MM.1S (cell line): ENCODE results near the gene NFE2.
A peak's percentile ranks its signal among the peaks of the same experiment; 100 is the strongest.

Source experiments
- DNase-seq: peaks from one replicate; pipeline ENCODE4 v3.0.0-alpha.2; 2015
- H2AFZ ChIP-seq: fragments of 300-600 bp; sonication (generic); 2 replicates; pipeline ENCODE4 v1.6.0; 2016; ENCODE audit warnings: antibody characterized with exemption, low read length
- H3F3A ChIP-seq: fragments of 300-600 bp; sonication (generic); 2 replicates; pipeline ENCODE4 v1.6.1; 2016; ENCODE audit warnings: mild to moderate bottlenecking, antibody characterized with exemption, low read length, moderate library complexity, mixed read lengths; ENCODE audit not compliant: insufficient read depth
- H3K27ac ChIP-seq: fragments of 300-600 bp; sonication (generic); 2 replicates; pipeline ENCODE4 v1.5.1; 2016; ENCODE audit warnings: mild to moderate bottlenecking, low read length
- H3K27me3 ChIP-seq: fragments of 300-600 bp; sonication (generic); replicated peaks from 2 replicates; pipeline ENCODE4 v1.6.0; 2016; ENCODE audit warnings: low read length; ENCODE audit not compliant: insufficient read depth
- H3K36me3 ChIP-seq: fragments of 300-600 bp; sonication (generic); replicated peaks from 2 replicates; pipeline ENCODE4 v1.6.1; 2016; ENCODE audit warnings: mild to moderate bottlenecking, low read length, mixed read lengths; ENCODE audit not compliant: insufficient read depth
- H3K4me1 ChIP-seq: fragments of 300-600 bp; sonication (generic); 2 replicates; pipeline ENCODE4 v1.6.1; 2016; ENCODE audit warnings: low read length, mixed read lengths
- H3K4me2 ChIP-seq: fragments of 300-600 bp; sonication (generic); 2 replicates; pipeline ENCODE4 v1.6.0; 2016; ENCODE audit warnings: low read depth, low read length
- H3K4me3 ChIP-seq: fragments of 300-600 bp; sonication (generic); 2 replicates; pipeline ENCODE4 v1.5.1; 2016; ENCODE audit warnings: low read length, mixed read lengths
- H3K79me2 ChIP-seq: fragments of 300-600 bp; sonication (generic); 2 replicates; pipeline ENCODE4 v1.6.1; 2016; ENCODE audit warnings: mixed run types, low read length, mixed read lengths
- H3K9ac ChIP-seq: fragments of 300-600 bp; sonication (generic); 2 replicates; pipeline ENCODE4 v1.6.1; 2016; ENCODE audit warnings: low read length, mixed read lengths
- H3K9me2 ChIP-seq: fragments of 300-600 bp; sonication (generic); replicated peaks from 2 replicates; pipeline ENCODE4 v1.6.1; 2016; ENCODE audit warnings: mild to moderate bottlenecking, low read length, mixed read lengths; ENCODE audit not compliant: insufficient read depth
- H3K9me3 ChIP-seq: fragments of 300-600 bp; sonication (generic); replicated peaks from 2 replicates; pipeline ENCODE4 v1.6.1; 2016; ENCODE audit warnings: mild to moderate bottlenecking, low read length, mixed read lengths; ENCODE audit not compliant: insufficient read depth
- H4K20me1 ChIP-seq: fragments of 300-600 bp; sonication (generic); 2 replicates; pipeline ENCODE4 v1.6.1; 2016; ENCODE audit warnings: mild to moderate bottlenecking, low read length, moderate library complexity, mixed read lengths; ENCODE audit not compliant: insufficient read depth
- EZH2 ChIP-seq: fragments of 300-600 bp; sonication (generic); optimal IDR thresholded peaks from 2 replicates; pipeline ENCODE3; 2017; ENCODE audit warnings: low read depth, mild to moderate bottlenecking, antibody characterized with exemption, low read length, mixed read lengths
- EZH2phosphoT487 ChIP-seq: fragments of 300-600 bp; sonication (generic); IDR thresholded peaks from 2 replicates; pipeline ENCODE4 v1.6.1; 2018; ENCODE audit warnings: antibody characterized with exemption, low read length
- TF ChIP-seq, protein P1 (sequence below): fragments of 300-600 bp; sonication (generic); IDR thresholded peaks from 2 replicates; pipeline ENCODE4 v1.5.1; 2016; ENCODE audit warnings: antibody characterized with exemption, low read length, mixed read lengths

Gene NFE2

DNA sequence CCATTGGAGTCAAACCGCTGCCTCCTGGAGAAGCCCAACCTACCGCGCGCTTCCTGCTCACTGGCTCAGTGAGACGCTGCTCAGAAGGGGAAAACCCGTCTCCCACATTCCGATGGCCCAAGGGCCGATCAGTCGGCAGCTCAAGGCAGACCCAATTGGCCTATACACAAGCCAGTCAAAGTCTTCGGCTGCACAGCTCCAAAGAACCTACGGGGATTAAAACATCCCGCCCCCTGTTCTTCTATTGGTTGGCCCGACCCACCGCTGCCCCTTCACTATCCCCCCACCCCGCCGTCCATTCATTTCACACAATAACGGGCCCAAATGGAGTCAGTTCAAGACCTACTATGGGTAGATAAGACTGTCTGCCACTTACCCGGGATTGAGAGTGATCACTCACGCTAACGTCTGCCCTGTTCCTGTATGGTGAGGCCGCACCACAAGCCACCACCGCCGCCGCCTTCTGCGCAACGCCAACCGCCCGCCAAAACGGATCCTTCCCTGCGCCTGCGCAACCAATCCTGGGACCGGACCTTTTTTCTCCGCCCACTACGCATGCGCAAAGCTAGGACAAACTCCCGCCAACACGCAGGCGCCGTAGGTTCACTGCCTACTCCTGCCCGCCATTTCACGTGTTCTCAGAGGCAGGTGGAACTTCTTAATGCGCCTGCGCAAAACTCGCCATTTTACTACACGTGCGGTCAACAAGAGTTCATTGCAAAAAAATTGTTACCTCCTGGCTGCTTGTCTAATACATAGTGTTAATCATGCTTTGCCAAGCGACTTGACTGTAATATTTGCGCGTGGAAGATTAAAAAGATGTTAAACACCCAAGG lies 21.0 kb downstream of the NFE2 start, which contains the start of gene CBX5:
TSS of gene CBX5 (minus strand) at position 491 of the 836 bp plus-strand sequence. CDS start 22,472 bp downstream, outside the sequence.
- Histone ChIP-seq H4K20me1 (peaks cover 23% of the 10 kb centered on the region), H2AFZ (peak within 1 kb of the TSS; percentile 80), H3K79me2 (peaks cover 86% of the 10 kb centered on the region), H3K36me3 (peaks cover 19% of the 10 kb centered on the region), H3K9me3 (no peaks in the 10 kb centered on the region), H3K4me1 (peaks cover 33% of the 10 kb centered on the region), H3K27me3 (no peaks in the 10 kb centered on the region), H3K9ac (peak within 1 kb of the TSS; percentile 96), H3K9me2 (no peaks in the 10 kb centered on the region), H3K4me2 (peak within 1 kb of the TSS; percentile 74), H3K27ac (peak within 1 kb of the TSS; percentile 84), H3F3A (peaks cover 43% of the 10 kb centered on the region), H3K4me3 (peak within 1 kb of the TSS; percentile 99)
- TF ChIP-seq, protein P1, sequence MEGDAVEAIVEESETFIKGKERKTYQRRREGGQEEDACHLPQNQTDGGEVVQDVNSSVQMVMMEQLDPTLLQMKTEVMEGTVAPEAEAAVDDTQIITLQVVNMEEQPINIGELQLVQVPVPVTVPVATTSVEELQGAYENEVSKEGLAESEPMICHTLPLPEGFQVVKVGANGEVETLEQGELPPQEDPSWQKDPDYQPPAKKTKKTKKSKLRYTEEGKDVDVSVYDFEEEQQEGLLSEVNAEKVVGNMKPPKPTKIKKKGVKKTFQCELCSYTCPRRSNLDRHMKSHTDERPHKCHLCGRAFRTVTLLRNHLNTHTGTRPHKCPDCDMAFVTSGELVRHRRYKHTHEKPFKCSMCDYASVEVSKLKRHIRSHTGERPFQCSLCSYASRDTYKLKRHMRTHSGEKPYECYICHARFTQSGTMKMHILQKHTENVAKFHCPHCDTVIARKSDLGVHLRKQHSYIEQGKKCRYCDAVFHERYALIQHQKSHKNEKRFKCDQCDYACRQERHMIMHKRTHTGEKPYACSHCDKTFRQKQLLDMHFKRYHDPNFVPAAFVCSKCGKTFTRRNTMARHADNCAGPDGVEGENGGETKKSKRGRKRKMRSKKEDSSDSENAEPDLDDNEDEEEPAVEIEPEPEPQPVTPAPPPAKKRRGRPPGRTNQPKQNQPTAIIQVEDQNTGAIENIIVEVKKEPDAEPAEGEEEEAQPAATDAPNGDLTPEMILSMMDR: no peak
- TF ChIP-seq EZH2phosphoT487 (no peak), EZH2 (no peak)
- peak; percentile 99 for DNase-seq

DNA sequence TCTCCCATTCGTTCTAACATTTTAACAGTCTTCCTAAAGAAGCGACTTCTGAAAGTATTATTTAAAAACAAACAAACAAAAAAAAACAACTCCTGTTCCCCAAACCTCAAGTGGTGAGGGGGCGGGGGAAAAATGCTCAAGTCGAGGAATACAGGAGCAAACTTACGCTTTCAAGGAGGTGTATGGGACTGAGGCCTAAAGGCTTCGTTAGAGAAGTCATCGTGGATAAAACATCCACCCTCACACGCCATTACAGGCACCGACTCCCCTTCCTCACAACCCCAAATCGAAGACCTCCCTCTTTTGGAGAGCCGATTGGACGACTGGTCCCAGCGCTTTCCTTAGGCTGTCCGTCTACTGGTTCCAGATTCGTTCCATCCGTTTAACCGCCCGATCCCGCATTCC lies 21.6 kb downstream of the NFE2 start:
- Histone ChIP-seq H3F3A (peaks cover 40% of the 10 kb centered on the region), H3K9ac (peak overlapping the region; percentile 96), H3K36me3 (peaks cover 18% of the 10 kb centered on the region), H3K4me3 (peak overlapping the region; percentile 99), H3K79me2 (peaks cover 86% of the 10 kb centered on the region), H4K20me1 (peaks cover 21% of the 10 kb centered on the region), H3K4me1 (peaks cover 33% of the 10 kb centered on the region), H3K9me2 (no peaks in the 10 kb centered on the region), H3K9me3 (no peaks in the 10 kb centered on the region), H3K27me3 (no peaks in the 10 kb centered on the region), H3K4me2 (peak overlapping the region; percentile 74), H2AFZ (peak overlapping the region; percentile 80), H3K27ac (peak overlapping the region; percentile 84)
- no peak for DNase-seq
- TF ChIP-seq EZH2phosphoT487 (no peak), EZH2 (no peak)
- TF ChIP-seq, protein P1: no peak

DNA sequence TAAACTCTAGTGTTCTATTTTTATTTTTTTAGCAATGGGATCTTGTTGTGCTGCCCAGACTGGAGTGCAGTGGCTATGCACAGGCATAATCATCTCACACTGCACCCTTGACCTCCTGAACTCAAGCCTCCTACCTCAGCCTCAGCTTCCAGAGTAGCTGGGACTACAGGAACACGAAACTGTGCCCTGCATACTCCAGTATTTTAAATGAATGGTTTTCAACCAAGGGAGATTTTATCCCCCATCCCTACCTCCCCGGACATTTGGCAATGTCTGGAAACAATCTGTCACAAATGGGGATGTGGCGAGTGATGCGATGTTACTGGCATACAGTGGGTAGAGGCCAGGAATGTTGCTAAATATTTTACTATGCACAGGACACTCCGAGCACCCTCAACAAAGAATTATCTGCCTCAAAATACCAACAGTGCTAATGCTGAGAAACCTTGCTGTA lies 23.0 kb downstream of the NFE2 start:
- H3K79me2 ChIP-seq: peaks cover 85% of the 10 kb centered on the region
- no peak overlapping the region for H2AFZ ChIP-seq
- TF ChIP-seq EZH2: no peak
- no peak for TF ChIP-seq EZH2phosphoT487
- TF ChIP-seq, protein P1: no peak
- peak overlapping the region; percentile 74 for H3K4me2 ChIP-seq
- DNase-seq: no peak
- peaks cover 9% of the 10 kb centered on the region for H3K36me3 ChIP-seq
- H3K27me3 ChIP-seq: no peaks in the 10 kb centered on the region
- no peaks in the 10 kb centered on the region for H3K9me2 ChIP-seq
- no peaks in the 10 kb centered on the region for H3K9me3 ChIP-seq
- peaks cover 7% of the 10 kb centered on the region for H4K20me1 ChIP-seq
- H3K4me1 ChIP-seq: peaks cover 25% of the 10 kb centered on the region
- peak overlapping the region; percentile 99 for H3K4me3 ChIP-seq
- no peak overlapping the region for H3K27ac ChIP-seq
- peaks cover 27% of the 10 kb centered on the region for H3F3A ChIP-seq
- H3K9ac ChIP-seq: peak overlapping the region; percentile 96; the same call in 1 of the 2 replicates
